Smooth muscle cell of trachea (primary cell): Measurements from ENCODE around the gene GLMN. TPM values are rescaled to one million over a fixed set of nuclear protein-coding genes. Genes with fewer than 3 reads are reported as not detected.

Experiments
- total RNA-seq: library from RNA; depleted of rRNA; stranded (reverse); fragments of >200 nt; gene quantifications from 2 replicates; pipeline ENCODE4 v1.2.1, GENCODE V29; 2014

The GLMN gene, protein sequence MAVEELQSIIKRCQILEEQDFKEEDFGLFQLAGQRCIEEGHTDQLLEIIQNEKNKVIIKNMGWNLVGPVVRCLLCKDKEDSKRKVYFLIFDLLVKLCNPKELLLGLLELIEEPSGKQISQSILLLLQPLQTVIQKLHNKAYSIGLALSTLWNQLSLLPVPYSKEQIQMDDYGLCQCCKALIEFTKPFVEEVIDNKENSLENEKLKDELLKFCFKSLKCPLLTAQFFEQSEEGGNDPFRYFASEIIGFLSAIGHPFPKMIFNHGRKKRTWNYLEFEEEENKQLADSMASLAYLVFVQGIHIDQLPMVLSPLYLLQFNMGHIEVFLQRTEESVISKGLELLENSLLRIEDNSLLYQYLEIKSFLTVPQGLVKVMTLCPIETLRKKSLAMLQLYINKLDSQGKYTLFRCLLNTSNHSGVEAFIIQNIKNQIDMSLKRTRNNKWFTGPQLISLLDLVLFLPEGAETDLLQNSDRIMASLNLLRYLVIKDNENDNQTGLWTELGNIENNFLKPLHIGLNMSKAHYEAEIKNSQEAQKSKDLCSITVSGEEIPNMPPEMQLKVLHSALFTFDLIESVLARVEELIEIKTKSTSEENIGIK
- total RNA-seq = 6.3 and 12.2 TPM in 2 replicates

GRCh38 chr1:92298573-92299476, at the start of gene GLMN, which contains the start of gene RPAP2:
Gene GLMN, minus strand, starts transcription at chr1:92298987. Its CDS starts 988 bp downstream, at chr1:92297999.
Gene RPAP2, plus strand, starts transcription at chr1:92299059. Its CDS starts 15 bp downstream, at chr1:92299074.

GRCh38 chr1:92217721-92218120, 81.1 kb downstream of the GLMN start, which contains the start of gene C1orf146:
Gene C1orf146, plus strand, starts transcription at chr1:92217915. Its CDS starts 13,506 bp downstream, at chr1:92231421.

Other genes starting within 250 kb of the GLMN start
- 0.15 TPM in 1 of 2 replicates, not detected in the other for gene SETSIP, start 223.6 kb downstream of the GLMN start, total RNA-seq
- gene BTBD8, start 218.6 kb downstream of the GLMN start, total RNA-seq = 6.7 and 8.1 TPM in 2 replicates
- gene C1orf146, start 81.1 kb downstream of the GLMN start, total RNA-seq = not detected in 2 replicates
- gene RPAP2, start 72 bp upstream of the GLMN start, total RNA-seq = 5.5 and 6.3 TPM in 2 replicates
- gene GFI1, start 187.9 kb upstream of the GLMN start, total RNA-seq = 0.15 TPM in 1 of 2 replicates, not detected in the other